ENCODE data around the gene ASB2. TPM values are rescaled to one million over a fixed set of nuclear protein-coding genes. Genes with fewer than 3 reads are reported as not detected.

Gene ASB2
- polyA plus RNA-seq, 1 donor from 2014 or later: 0.26 TPM

DNA sequence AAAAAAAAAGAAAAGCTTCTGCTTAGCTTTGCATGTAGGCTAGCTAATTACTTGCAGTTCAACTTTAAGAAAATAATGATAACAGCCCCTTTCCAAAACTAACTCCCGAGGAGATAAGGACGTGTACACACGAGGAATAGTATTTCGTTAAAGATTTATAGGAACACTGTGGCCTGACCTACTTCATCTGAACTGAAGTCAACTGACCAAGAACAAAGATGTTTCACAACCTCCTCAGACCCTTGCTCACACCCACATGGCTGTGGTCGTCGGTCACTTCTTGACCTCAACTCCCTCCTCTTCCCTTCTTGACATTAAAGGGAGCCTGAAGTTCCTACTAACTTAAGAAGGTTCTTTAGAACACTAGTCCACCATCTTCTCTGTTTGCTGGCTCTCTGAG, 74.6 kb downstream of the ASB2 start:
- Histone ChIP-seq H3F3A (ENCODE audit: insufficient read depth, low read length, poor library complexity, severe bottlenecking) (no peaks in the 10 kb centered on the region), H3K9me3 (ENCODE audit: low read length) (no peaks in the 10 kb centered on the region), H3K9ac (ENCODE audit: low read length) (no peak overlapping the region), H3K4me3 (ENCODE audit: low read length) (no peak overlapping the region), H4K20me1 (ENCODE audit: insufficient read depth) (no peaks in the 10 kb centered on the region), H3K4me2 (ENCODE audit: low read length) (no peak overlapping the region), H3K36me3 (ENCODE audit: insufficient read depth, low read length) (no peaks in the 10 kb centered on the region), H3K27ac (ENCODE audit: low read length) (no peak overlapping the region), H3K9me2 (ENCODE audit: insufficient read depth, low read length) (no peaks in the 10 kb centered on the region), H3K27me3 (ENCODE audit: insufficient read depth, low read depth, low read length) (no peaks in the 10 kb centered on the region), H3K79me2 (replicated peaks; ENCODE audit: insufficient read depth, low read length) (no peaks in the 10 kb centered on the region), H2AFZ (ENCODE audit: low read depth, low read length) (no peak overlapping the region)
- TF ChIP-seq, protein P1, sequence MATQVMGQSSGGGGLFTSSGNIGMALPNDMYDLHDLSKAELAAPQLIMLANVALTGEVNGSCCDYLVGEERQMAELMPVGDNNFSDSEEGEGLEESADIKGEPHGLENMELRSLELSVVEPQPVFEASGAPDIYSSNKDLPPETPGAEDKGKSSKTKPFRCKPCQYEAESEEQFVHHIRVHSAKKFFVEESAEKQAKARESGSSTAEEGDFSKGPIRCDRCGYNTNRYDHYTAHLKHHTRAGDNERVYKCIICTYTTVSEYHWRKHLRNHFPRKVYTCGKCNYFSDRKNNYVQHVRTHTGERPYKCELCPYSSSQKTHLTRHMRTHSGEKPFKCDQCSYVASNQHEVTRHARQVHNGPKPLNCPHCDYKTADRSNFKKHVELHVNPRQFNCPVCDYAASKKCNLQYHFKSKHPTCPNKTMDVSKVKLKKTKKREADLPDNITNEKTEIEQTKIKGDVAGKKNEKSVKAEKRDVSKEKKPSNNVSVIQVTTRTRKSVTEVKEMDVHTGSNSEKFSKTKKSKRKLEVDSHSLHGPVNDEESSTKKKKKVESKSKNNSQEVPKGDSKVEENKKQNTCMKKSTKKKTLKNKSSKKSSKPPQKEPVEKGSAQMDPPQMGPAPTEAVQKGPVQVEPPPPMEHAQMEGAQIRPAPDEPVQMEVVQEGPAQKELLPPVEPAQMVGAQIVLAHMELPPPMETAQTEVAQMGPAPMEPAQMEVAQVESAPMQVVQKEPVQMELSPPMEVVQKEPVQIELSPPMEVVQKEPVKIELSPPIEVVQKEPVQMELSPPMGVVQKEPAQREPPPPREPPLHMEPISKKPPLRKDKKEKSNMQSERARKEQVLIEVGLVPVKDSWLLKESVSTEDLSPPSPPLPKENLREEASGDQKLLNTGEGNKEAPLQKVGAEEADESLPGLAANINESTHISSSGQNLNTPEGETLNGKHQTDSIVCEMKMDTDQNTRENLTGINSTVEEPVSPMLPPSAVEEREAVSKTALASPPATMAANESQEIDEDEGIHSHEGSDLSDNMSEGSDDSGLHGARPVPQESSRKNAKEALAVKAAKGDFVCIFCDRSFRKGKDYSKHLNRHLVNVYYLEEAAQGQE (IDR thresholded peaks at IDR 0.05; ENCODE audit: borderline replicate concordance): no peak
- TF ChIP-seq RAD21 (conservative IDR thresholded peaks at IDR 0.05) (no peak), MXI1 (conservative IDR thresholded peaks at IDR 0.05; ENCODE audit: poor library complexity, severe bottlenecking) (no peak), EP300 (conservative IDR thresholded peaks at IDR 0.05; ENCODE audit: poor library complexity, severe bottlenecking) (no peak), TAF1 (IDR thresholded peaks at IDR 0.05; ENCODE audit: low read depth) (no peak)

DNA sequence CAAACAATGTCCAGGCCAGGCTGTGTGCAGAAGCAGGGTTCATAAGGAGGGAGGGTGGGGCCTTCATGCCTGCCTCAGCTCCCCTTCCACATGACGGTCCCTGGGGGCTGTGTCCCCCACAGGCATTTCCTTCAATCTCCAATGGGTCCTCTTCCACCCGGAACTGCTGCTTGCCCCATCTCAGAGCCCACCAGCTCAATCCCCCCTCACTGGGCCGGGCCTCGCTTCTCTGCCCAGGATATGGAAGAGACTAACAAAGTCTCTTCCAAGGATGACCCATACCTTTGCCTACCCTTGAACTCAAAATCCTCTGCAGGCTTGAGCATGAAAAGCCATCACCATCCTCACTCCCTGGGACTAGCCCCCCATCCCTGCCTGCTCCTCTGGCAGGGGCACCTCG, 77.6 kb downstream of the ASB2 start:
- Histone ChIP-seq H3K9ac (ENCODE audit: low read length) (no peak overlapping the region), H3K27me3 (ENCODE audit: insufficient read depth, low read depth, low read length) (no peaks in the 10 kb centered on the region), H3F3A (ENCODE audit: insufficient read depth, low read length, poor library complexity, severe bottlenecking) (no peaks in the 10 kb centered on the region), H2AFZ (ENCODE audit: low read depth, low read length) (no peak overlapping the region), H3K27ac (ENCODE audit: low read length) (no peak overlapping the region), H3K36me3 (ENCODE audit: insufficient read depth, low read length) (no peaks in the 10 kb centered on the region), H4K20me1 (ENCODE audit: insufficient read depth) (no peaks in the 10 kb centered on the region), H3K79me2 (replicated peaks; ENCODE audit: insufficient read depth, low read length) (no peaks in the 10 kb centered on the region), H3K4me2 (ENCODE audit: low read length) (no peak overlapping the region), H3K4me3 (ENCODE audit: low read length) (no peak overlapping the region), H3K9me3 (ENCODE audit: low read length) (no peaks in the 10 kb centered on the region), H3K9me2 (ENCODE audit: insufficient read depth, low read length) (no peaks in the 10 kb centered on the region)
- TF ChIP-seq RAD21 (conservative IDR thresholded peaks at IDR 0.05) (no peak), TAF1 (IDR thresholded peaks at IDR 0.05; ENCODE audit: low read depth) (no peak), EP300 (conservative IDR thresholded peaks at IDR 0.05; ENCODE audit: poor library complexity, severe bottlenecking) (no peak), EZH2 (IDR thresholded peaks at IDR 0.05; ENCODE audit: borderline replicate concordance, insufficient read depth, low read length, poor library complexity, severe bottlenecking) (no peak)

DNA sequence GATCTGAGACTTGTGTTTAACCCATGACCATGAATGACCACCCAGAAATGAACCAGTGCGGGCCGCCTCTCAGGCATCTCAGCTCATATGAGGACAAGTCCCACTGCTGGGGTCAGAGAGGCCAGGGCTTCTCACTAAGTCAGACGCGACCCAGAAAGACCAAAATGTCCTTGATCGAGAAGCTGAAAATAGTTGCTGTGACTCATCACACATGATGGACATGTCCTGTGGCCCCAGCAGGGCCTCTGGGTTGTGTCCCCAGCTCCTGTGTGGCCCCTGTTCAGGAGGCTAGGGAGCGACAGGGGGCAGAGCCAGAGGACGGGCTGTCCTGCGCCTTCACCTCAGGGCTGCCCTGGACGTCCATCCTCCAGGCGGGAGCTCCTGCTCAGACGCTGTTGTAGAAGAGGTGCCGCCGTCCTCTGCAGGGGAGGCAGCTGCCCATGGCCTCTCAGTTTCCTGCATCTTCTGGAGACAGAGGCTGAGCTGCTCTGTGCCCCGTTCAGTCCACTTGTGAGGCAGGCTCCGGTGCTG, 78.2 kb downstream of the ASB2 start:
- Histone ChIP-seq H3K27me3 (ENCODE audit: insufficient read depth, low read depth, low read length) (no peaks in the 10 kb centered on the region), H3K9ac (ENCODE audit: low read length) (no peak overlapping the region), H2AFZ (ENCODE audit: low read depth, low read length) (no peak overlapping the region), H3K79me2 (replicated peaks; ENCODE audit: insufficient read depth, low read length) (no peaks in the 10 kb centered on the region), H3K9me3 (ENCODE audit: low read length) (no peaks in the 10 kb centered on the region), H4K20me1 (ENCODE audit: insufficient read depth) (no peaks in the 10 kb centered on the region), H3K9me2 (ENCODE audit: insufficient read depth, low read length) (no peaks in the 10 kb centered on the region), H3F3A (ENCODE audit: insufficient read depth, low read length, poor library complexity, severe bottlenecking) (no peaks in the 10 kb centered on the region), H3K36me3 (ENCODE audit: insufficient read depth, low read length) (no peaks in the 10 kb centered on the region), H3K4me3 (ENCODE audit: low read length) (no peak overlapping the region), H3K4me2 (ENCODE audit: low read length) (no peak overlapping the region), H3K27ac (ENCODE audit: low read length) (no peak overlapping the region)
- no peak for TF ChIP-seq POLR2AphosphoS5 (IDR thresholded peaks at IDR 0.05)
- no peak for TF ChIP-seq SMC3 (conservative IDR thresholded peaks at IDR 0.05; ENCODE audit: poor library complexity)
